ENCODE results near the gene BLVRA. TPM values are rescaled to one million over a fixed set of nuclear protein-coding genes. Genes with fewer than 3 reads are reported as not detected.

Gene BLVRA
- total RNA-seq, 2 experiments from 2014 or later: 15.7 TPM

- Mint-ChIP-seq H3K36me3 (ENCODE audit: low read depth) (no peaks in the 10 kb centered on the region), H3K27ac (no peak overlapping the region), H3K27me3 (no peaks in the 10 kb centered on the region), H3K4me1 (ENCODE audit: low read depth) (no peaks in the 10 kb centered on the region), H3K4me3 (no peak overlapping the region), H3K9me3 (no peaks in the 10 kb centered on the region)
- ATAC-seq (ENCODE audit: poor library complexity) (no peak), DNase-seq (no peak)
- no peak overlapping the region for H3K4me3 ChIP-seq (ENCODE audit: low read length)
- H3K9me3 ChIP-seq (ENCODE audit: control insufficient read depth in 1 of 2, insufficient read depth in 1 of 2, low read length in 2 of 2): no peaks in the 10 kb centered on the region
- POLR2A ChIA-PET: no interaction called here
- CTCF ChIA-PET: no interaction called here
- intact Hi-C loops (cut with DNase I, micrococcal nuclease): no loop called here
- no peaks in the 10 kb centered on the region for H3K4me1 ChIP-seq (ENCODE audit: insufficient read depth, low read length)
- no peak for TF ChIP-seq CTCF (IDR thresholded peaks at IDR 0.05)
- no peaks in the 10 kb centered on the region for H3K36me3 ChIP-seq (ENCODE audit: insufficient read depth, low read length)
- no peak overlapping the region for H3K27ac ChIP-seq (ENCODE audit: low read depth in 1 of 2, low read length in 2 of 2)
- no peaks in the 10 kb centered on the region for H3K27me3 ChIP-seq (ENCODE audit: control insufficient read depth in 1 of 2, insufficient read depth in 2 of 2, low read length in 2 of 2)
Measured at GRCh38 chr7:43855176-43855575, 96.7 kb downstream of the BLVRA start.

- Mint-ChIP-seq H3K36me3 (ENCODE audit: low read depth) (no peaks in the 10 kb centered on the region), H3K9me3 (no peaks in the 10 kb centered on the region), H3K4me1 (ENCODE audit: low read depth) (no peaks in the 10 kb centered on the region), H3K4me3 (no peak overlapping the region), H3K27me3 (no peaks in the 10 kb centered on the region), H3K27ac (no peak overlapping the region)
- ChIA-PET CTCF (no interaction called here), POLR2A (no interaction called here)
- Histone ChIP-seq H3K27ac (ENCODE audit: low read depth in 1 of 2, low read length in 2 of 2) (no peak overlapping the region), H3K36me3 (ENCODE audit: insufficient read depth, low read length) (no peaks in the 10 kb centered on the region), H3K27me3 (ENCODE audit: control insufficient read depth in 1 of 2, insufficient read depth in 2 of 2, low read length in 2 of 2) (no peaks in the 10 kb centered on the region), H3K9me3 (ENCODE audit: control insufficient read depth in 1 of 2, insufficient read depth in 1 of 2, low read length in 2 of 2) (no peaks in the 10 kb centered on the region), H3K4me1 (ENCODE audit: insufficient read depth, low read length) (no peaks in the 10 kb centered on the region), H3K4me3 (ENCODE audit: low read length) (no peak overlapping the region)
- intact Hi-C loops (cut with DNase I, micrococcal nuclease): no loop called here
- ATAC-seq (ENCODE audit: poor library complexity) (no peak), DNase-seq (no peak)
- no peak for TF ChIP-seq CTCF (IDR thresholded peaks at IDR 0.05)
Measured at GRCh38 chr7:43856316-43856715, 97.8 kb downstream of the BLVRA start.

Other genes with a start within 250 kb of the BLVRA start
- gene STK17A, start 175.6 kb upstream of the BLVRA start, total RNA-seq: 100 to 1,000 TPM; 213 to 218 TPM
- gene COA1, start 29.2 kb upstream of the BLVRA start, total RNA-seq: 10 to 100 TPM; 78.9 to 80.7 TPM
- 10 to 100 TPM; 63.1 to 69.7 TPM for gene MRPS24, start 110.8 kb downstream of the BLVRA start, total RNA-seq
- gene URGCP, start 147.9 kb downstream of the BLVRA start, total RNA-seq: 10 to 100 TPM; 21.8 to 22.5 TPM
- gene UBE2D4, start 167.8 kb downstream of the BLVRA start, total RNA-seq: 1 to 10 TPM; 6.1 to 7.8 TPM
- gene SPDYE1, start 239.2 kb downstream of the BLVRA start, total RNA-seq: not detected